Smooth muscle cell (in vitro differentiated cells): ENCODE measurements around the gene WFS1. TPM values are rescaled to one million over a fixed set of nuclear protein-coding genes. Genes with fewer than 3 reads are reported as not detected.
A peak's percentile ranks its signal among the peaks of the same experiment; 100 is the strongest.

Experiments used
- DNase-seq: peaks from one replicate; lab custom pipeline; 2025; ENCODE audit not compliant: unreplicated experiment; lab: John Stamatoyannopoulos, UW
- H2AFZ ChIP-seq: fragments of 200-600 bp; sonication (generic); 2 replicates; pipeline ENCODE4 v1.6.0; 2016; ENCODE audit warnings: antibody characterized with exemption, low read depth, mild to moderate bottlenecking
- H3F3A ChIP-seq: fragments of 200-600 bp; sonication (generic); 2 replicates; pipeline ENCODE4 v1.6.0; 2017; ENCODE audit warnings: antibody characterized with exemption, low read depth
- H3K27ac ChIP-seq: fragments of 200-600 bp; sonication (generic); 2 replicates; pipeline ENCODE4 v1.5.1; 2016; ENCODE audit warnings: low read depth, mild to moderate bottlenecking
- H3K27me3 ChIP-seq: fragments of 200-600 bp; sonication (generic); 2 replicates; pipeline ENCODE4 v1.6.1; 2016; ENCODE audit warnings: low read depth, mild to moderate bottlenecking
- H3K36me3 ChIP-seq: fragments of 200-600 bp; sonication (generic); 2 replicates; pipeline ENCODE4 v1.5.1; 2016; ENCODE audit warnings: low read depth
- H3K4me1 ChIP-seq: fragments of 200-600 bp; sonication (generic); 2 replicates; pipeline ENCODE4 v1.5.1; 2016; ENCODE audit warnings: low read depth
- H3K4me2 ChIP-seq: fragments of 200-600 bp; sonication (generic); 2 replicates; pipeline ENCODE4 v1.6.0; 2016; ENCODE audit warnings: mild to moderate bottlenecking
- H3K4me3 ChIP-seq: fragments of 200-600 bp; sonication (generic); 2 replicates; pipeline ENCODE4 v1.5.1; 2016; ENCODE audit warnings: mild to moderate bottlenecking
- H3K79me2 ChIP-seq: fragments of 200-600 bp; sonication (generic); 2 replicates; pipeline ENCODE4 v1.6.0; 2016; ENCODE audit warnings: low read depth, mild to moderate bottlenecking
- H3K9ac ChIP-seq: fragments of 200-600 bp; sonication (generic); 2 replicates; pipeline ENCODE4 v1.6.0; 2016; ENCODE audit warnings: low read depth
- H3K9me3 ChIP-seq: fragments of 200-600 bp; sonication (generic); replicated peaks from 2 replicates; pipeline ENCODE4 v1.5.1; 2016; ENCODE audit warnings: low read depth
- H4K20me1 ChIP-seq: fragments of 200-600 bp; sonication (generic); 2 replicates; pipeline ENCODE4 v1.6.0; 2016; ENCODE audit warnings: low read depth
- WGBS: methylation state at CpG from one replicate; pipeline ENCODE4 v1.1.7; 2016; ENCODE audit warnings: low lambda C conversion rate; 5-methylcytosine and 5-hydroxymethylcytosine counted together
- polyA plus RNA-seq: library from polyadenylated mRNA; unstranded; fragments of >200 nt; fragmentation: Nextera tagmentation; extraction: Ambion mirVana; gene quantifications from 2 replicates; pipeline ENCODE4 v1.2.1, GENCODE V29; 2016
- total RNA-seq: library from RNA; depleted of rRNA; stranded (reverse); fragments of >200 nt; gene quantifications from 2 replicates; pipeline ENCODE4 v1.2.3, GENCODE V29; 2014
- TF ChIP-seq, protein P1 (sequence below): fragments of 200-600 bp; sonication (generic); IDR thresholded peaks from 2 replicates; pipeline ENCODE4 v1.5.1; 2017; ENCODE audit warnings: borderline replicate concordance, mild to moderate bottlenecking, antibody characterized with exemption; ENCODE audit not compliant: insufficient read depth, poor library complexity, severe bottlenecking

Gene WFS1
- total and polyA plus RNA-seq, 2 experiments from 2014 or later: 28.6 to 30.2 TPM

DNA sequence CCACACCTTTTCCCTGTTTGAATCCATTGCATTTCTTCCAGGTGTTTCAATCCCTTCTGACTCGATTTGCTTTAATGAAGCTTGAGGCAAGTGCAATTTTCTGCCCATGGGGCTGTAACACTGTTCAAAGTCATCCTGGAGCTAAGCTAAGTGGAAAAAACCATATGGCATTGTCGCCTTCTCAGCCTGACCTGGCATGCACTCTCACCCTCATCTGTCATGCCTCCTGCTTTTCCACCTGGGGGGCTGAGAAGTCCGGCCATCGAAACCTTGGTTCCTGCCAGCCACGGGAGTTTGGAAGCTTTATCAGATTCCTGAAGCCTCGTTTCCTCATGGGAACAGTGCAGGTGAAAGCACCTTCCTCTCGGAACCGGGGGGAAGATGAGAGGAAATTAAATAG, 38.2 kb downstream of the WFS1 start:
- no peaks in the 10 kb centered on the region for H3K79me2 ChIP-seq
- no peaks in the 10 kb centered on the region for H3K9me3 ChIP-seq

DNA sequence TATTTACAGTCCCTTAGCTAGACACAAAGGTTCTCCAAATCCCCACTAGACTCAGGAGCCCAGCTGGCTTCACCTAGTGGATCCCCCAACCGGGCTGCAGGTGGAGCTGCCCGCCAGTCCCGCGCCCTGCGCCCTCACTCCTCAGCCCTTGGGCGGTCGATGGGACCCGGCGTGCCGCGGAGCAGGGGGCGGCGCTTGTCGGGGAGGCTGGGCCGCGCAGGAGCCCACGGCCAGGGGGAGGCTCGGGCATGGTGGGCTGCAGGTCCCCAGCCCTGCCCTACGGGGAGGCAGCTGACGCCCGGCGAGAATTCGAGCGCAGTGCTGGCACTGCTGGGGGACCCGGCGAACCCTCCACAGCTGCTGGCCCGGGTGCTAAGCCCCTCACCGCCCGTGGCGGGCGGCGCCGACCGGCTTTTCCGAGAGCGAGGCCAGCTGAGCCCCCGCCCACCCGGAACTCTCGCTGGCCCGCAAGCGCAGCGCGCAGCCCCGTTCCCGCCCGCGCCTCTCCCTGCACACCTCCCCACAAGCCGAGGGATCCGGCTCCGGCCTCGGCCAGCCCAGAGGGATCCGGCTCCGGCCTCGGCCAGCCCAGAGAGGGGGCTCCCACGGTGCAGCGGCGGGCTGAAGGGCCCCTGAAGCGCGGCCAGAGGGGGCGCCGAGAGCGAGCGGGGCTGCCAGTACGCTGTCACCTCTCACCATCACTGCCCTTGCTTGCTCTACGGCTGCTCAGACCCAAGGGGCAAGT, 39.4 kb downstream of the WFS1 start:
- peak overlapping the region; percentile 63 for H3K4me3 ChIP-seq
- 3% methylated on average over 44 of the region's 65 CpGs for WGBS
- H3K27ac ChIP-seq: no peak overlapping the region
- no peaks in the 10 kb centered on the region for H3K9me3 ChIP-seq
- no peaks in the 10 kb centered on the region for H4K20me1 ChIP-seq
- TF ChIP-seq, protein P1, sequence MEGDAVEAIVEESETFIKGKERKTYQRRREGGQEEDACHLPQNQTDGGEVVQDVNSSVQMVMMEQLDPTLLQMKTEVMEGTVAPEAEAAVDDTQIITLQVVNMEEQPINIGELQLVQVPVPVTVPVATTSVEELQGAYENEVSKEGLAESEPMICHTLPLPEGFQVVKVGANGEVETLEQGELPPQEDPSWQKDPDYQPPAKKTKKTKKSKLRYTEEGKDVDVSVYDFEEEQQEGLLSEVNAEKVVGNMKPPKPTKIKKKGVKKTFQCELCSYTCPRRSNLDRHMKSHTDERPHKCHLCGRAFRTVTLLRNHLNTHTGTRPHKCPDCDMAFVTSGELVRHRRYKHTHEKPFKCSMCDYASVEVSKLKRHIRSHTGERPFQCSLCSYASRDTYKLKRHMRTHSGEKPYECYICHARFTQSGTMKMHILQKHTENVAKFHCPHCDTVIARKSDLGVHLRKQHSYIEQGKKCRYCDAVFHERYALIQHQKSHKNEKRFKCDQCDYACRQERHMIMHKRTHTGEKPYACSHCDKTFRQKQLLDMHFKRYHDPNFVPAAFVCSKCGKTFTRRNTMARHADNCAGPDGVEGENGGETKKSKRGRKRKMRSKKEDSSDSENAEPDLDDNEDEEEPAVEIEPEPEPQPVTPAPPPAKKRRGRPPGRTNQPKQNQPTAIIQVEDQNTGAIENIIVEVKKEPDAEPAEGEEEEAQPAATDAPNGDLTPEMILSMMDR: no peak
- no peak overlapping the region for H3K9ac ChIP-seq
- peak overlapping the region; percentile 87 for H2AFZ ChIP-seq
- no peaks in the 10 kb centered on the region for H3K36me3 ChIP-seq
- no peaks in the 10 kb centered on the region for H3K27me3 ChIP-seq
- H3K4me1 ChIP-seq: no peaks in the 10 kb centered on the region
- peak overlapping the region; percentile 98 for H3K4me2 ChIP-seq
- H3K79me2 ChIP-seq: no peaks in the 10 kb centered on the region
- no peaks in the 10 kb centered on the region for H3F3A ChIP-seq
- peak; percentile 14 for DNase-seq

More for the DNA sequence above, 38.2 kb downstream of the WFS1 start:
- no peak for DNase-seq
- TF ChIP-seq, protein P1: no peak
- Histone ChIP-seq H3K4me3 (no peak overlapping the region), H3K4me1 (no peaks in the 10 kb centered on the region), H3F3A (no peaks in the 10 kb centered on the region), H3K27me3 (no peaks in the 10 kb centered on the region), H3K9ac (no peak overlapping the region), H2AFZ (no peak overlapping the region), H4K20me1 (no peaks in the 10 kb centered on the region), H3K4me2 (no peak overlapping the region), H3K36me3 (no peaks in the 10 kb centered on the region), H3K27ac (no peak overlapping the region)
- WGBS: 92% methylated on average over 8 of the region's 8 CpGs

DNA sequence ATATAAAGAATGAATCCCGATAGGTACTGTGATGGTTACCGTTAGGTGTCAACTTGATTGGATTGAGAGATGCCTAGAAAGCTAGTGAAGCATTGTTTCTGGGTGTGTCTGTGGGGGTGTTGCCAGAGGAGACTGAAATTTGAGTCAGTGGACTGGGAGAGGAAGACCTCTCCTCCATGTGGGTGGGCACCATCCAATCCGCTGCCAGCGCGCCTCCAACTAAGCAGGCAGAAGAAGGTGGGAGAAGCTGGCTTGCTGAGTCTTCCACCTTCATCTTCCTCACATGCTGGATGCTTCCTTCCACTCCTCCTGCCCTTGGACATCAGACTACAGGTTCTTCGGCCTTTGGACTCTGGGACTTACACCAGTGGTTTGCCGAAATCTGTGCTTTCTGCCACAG, 40.1 kb downstream of the WFS1 start:
- TF ChIP-seq, protein P1: no peak
- H3K9me3 ChIP-seq: no peaks in the 10 kb centered on the region
- H3K27ac ChIP-seq: no peak overlapping the region
- H3K9ac ChIP-seq: no peak overlapping the region
- no peaks in the 10 kb centered on the region for H3K4me1 ChIP-seq
- H2AFZ ChIP-seq: peak overlapping the region; percentile 87
- no peak for DNase-seq
- 88% methylated on average over 7 of the region's 7 CpGs for WGBS
- H4K20me1 ChIP-seq: no peaks in the 10 kb centered on the region
- no peaks in the 10 kb centered on the region for H3K27me3 ChIP-seq
- H3K79me2 ChIP-seq: no peaks in the 10 kb centered on the region
- H3K4me2 ChIP-seq: peak overlapping the region; percentile 98
- H3K4me3 ChIP-seq: peak overlapping the region; percentile 63
- H3F3A ChIP-seq: no peaks in the 10 kb centered on the region
- no peaks in the 10 kb centered on the region for H3K36me3 ChIP-seq

DNA sequence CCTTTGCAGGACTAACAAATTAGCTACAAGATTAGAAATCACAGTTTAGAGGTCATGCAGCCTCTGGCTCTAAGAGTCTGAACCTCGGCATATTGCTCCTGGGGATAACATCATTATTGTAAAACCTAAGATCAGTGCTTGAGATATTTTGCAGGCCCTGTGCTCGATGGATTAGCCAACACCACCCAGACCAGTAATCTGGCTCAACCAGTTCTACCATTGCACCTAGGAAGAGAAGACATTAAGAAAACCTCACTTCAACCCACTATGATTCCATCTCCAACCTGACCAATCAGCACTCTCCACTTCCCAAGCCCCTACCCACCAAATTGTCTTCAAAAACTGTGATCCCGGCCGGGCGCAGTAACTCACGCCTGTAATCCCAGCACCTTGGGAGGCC, 43.6 kb downstream of the WFS1 start:
- TF ChIP-seq, protein P1: no peak
- no peak overlapping the region for H3K27ac ChIP-seq
- H3K4me1 ChIP-seq: no peaks in the 10 kb centered on the region
- H3K4me3 ChIP-seq: no peak overlapping the region
- H4K20me1 ChIP-seq: no peaks in the 10 kb centered on the region
- H3F3A ChIP-seq: no peaks in the 10 kb centered on the region
- no peaks in the 10 kb centered on the region for H3K36me3 ChIP-seq
- no peak overlapping the region for H2AFZ ChIP-seq
- 60% methylated on average over 6 of the region's 6 CpGs for WGBS
- no peak overlapping the region for H3K9ac ChIP-seq
- no peaks in the 10 kb centered on the region for H3K27me3 ChIP-seq
- no peaks in the 10 kb centered on the region for H3K79me2 ChIP-seq
- H3K4me2 ChIP-seq: no peak overlapping the region
- no peak for DNase-seq
- H3K9me3 ChIP-seq: no peaks in the 10 kb centered on the region
